ENCODE data around the gene GRM7. TPM values are rescaled to one million over a fixed set of nuclear protein-coding genes. Genes with fewer than 3 reads are reported as not detected.

The GRM7 gene
- total RNA-seq, 1 donor from 2014 or later = 9.9 TPM

DNA sequence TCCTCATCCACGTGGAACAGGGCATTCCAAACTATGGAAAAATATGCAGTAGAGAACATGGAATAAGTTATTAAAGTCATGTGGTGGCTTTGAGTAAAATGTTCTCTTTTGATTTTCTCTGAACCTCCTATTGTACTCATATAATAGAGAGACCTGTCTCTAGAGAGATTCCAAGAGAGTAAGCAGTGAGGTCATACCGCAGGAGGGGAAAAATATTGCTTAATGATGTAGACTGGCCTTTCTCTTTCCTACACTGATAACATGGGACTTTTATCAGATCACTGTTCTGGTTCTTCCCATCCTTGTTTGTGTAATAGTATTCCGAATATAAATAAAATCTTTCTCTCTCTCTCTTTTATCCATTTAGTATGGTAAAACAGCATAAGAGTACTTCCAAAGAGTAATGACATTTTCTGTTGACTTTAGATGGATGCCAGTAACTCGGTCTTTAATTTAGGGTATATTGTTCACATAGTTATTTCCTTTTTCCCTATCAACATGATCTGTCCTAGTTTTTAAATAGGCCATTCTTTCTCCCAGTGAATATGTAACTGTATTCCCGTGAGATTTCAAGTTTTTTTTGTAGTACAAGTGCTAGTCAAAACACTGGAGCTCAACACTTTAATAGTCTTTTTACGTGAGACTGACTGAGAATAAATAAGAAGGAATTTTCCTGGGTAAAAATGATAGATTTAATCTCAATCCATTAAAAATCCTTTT lies 826.7 kb downstream of the GRM7 start:
- no peak overlapping the region for H3K4me3 Mint-ChIP-seq
- TF ChIP-seq, protein P1, sequence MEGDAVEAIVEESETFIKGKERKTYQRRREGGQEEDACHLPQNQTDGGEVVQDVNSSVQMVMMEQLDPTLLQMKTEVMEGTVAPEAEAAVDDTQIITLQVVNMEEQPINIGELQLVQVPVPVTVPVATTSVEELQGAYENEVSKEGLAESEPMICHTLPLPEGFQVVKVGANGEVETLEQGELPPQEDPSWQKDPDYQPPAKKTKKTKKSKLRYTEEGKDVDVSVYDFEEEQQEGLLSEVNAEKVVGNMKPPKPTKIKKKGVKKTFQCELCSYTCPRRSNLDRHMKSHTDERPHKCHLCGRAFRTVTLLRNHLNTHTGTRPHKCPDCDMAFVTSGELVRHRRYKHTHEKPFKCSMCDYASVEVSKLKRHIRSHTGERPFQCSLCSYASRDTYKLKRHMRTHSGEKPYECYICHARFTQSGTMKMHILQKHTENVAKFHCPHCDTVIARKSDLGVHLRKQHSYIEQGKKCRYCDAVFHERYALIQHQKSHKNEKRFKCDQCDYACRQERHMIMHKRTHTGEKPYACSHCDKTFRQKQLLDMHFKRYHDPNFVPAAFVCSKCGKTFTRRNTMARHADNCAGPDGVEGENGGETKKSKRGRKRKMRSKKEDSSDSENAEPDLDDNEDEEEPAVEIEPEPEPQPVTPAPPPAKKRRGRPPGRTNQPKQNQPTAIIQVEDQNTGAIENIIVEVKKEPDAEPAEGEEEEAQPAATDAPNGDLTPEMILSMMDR (conservative IDR thresholded peaks at IDR 0.05) = no peak
- H3K27me3 Mint-ChIP-seq = no peaks in the 10 kb centered on the region
- no peak overlapping the region for H3K27ac Mint-ChIP-seq
- no peaks in the 10 kb centered on the region for H3K36me3 Mint-ChIP-seq
- no peak for DNase-seq (ENCODE audit: extremely low spot score, unreplicated experiment)
- peaks cover 5% of the 10 kb centered on the region for H3K4me1 Mint-ChIP-seq (ENCODE audit: unreplicated experiment)
- no peaks in the 10 kb centered on the region for H3K9me3 Mint-ChIP-seq

DNA sequence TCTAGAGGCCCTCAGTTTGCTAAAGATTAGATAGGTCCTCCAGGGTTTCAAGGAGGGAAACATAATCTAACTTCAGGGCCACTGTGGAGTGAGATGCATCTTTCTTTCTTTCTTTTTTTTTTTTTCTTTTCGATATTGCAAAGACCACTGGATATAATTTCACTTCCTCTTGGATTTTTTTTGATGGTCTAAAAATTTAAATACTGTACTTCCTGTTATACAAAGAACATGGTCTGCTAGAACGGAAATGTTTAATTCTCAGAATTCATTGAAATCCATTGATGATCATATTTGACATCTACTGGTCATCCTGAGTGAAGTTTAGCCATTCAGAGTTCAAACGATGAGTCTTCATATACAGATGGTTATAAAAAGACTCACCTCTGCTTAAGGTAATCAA lies 832.0 kb downstream of the GRM7 start:
- DNase-seq (ENCODE audit: extremely low spot score, unreplicated experiment) = no peak
- Mint-ChIP-seq H3K9me3 (no peaks in the 10 kb centered on the region), H3K27me3 (no peaks in the 10 kb centered on the region), H3K4me3 (no peak overlapping the region), H3K4me1 (ENCODE audit: unreplicated experiment) (peaks cover 8% of the 10 kb centered on the region), H3K36me3 (no peaks in the 10 kb centered on the region), H3K27ac (no peak overlapping the region)
- TF ChIP-seq, protein P1 (conservative IDR thresholded peaks at IDR 0.05) = no peak

DNA sequence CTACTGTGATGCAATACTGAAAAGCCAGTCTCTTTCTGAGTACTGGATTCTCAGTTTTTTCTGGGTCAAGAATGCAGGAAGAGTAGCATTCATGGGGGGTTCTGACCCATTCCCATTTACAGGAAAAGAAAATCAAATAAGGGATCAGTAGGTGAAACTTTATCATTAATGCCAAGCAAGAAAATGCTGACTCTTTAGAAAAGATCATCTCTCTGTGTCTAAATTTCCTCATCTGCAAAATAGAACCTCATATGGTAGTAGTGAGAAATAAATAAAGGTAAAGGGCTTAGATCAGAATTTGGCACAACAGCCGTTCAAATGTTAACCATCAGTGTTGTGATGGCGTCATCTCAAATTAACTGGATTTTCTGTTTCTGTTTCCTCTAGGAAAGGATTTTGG lies 833.1 kb downstream of the GRM7 start:
- H3K9me3 Mint-ChIP-seq = no peaks in the 10 kb centered on the region
- no peak overlapping the region for H3K27ac Mint-ChIP-seq
- no peak overlapping the region for H3K4me3 Mint-ChIP-seq
- no peak for DNase-seq (ENCODE audit: extremely low spot score, unreplicated experiment)
- H3K4me1 Mint-ChIP-seq (ENCODE audit: unreplicated experiment) = peaks cover 10% of the 10 kb centered on the region
- TF ChIP-seq, protein P1 (conservative IDR thresholded peaks at IDR 0.05) = no peak
- no peaks in the 10 kb centered on the region for H3K36me3 Mint-ChIP-seq
- no peaks in the 10 kb centered on the region for H3K27me3 Mint-ChIP-seq

DNA sequence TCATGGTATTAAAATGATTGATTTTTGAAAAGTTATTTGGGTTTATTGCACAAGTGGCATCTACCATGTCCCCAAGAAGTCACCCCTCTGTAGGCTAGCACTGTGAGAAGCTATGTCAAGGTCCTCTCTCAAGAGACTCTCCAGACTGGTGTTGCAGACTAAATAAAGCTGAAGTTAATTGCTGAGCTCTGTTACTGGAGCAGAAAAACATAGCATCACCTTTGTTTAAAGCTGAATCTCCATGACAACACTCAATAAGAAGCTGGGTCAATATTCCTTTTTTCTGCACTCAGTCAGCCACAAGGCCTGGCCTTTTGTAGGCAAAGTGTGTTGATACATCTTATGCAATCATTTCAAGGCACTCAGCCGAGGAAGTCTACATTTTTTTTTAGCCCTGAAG lies 834.1 kb downstream of the GRM7 start:
- Mint-ChIP-seq H3K27me3 (no peaks in the 10 kb centered on the region), H3K36me3 (no peaks in the 10 kb centered on the region), H3K27ac (no peak overlapping the region), H3K4me1 (ENCODE audit: unreplicated experiment) (peaks cover 6% of the 10 kb centered on the region), H3K9me3 (no peaks in the 10 kb centered on the region), H3K4me3 (no peak overlapping the region)
- TF ChIP-seq, protein P1 (conservative IDR thresholded peaks at IDR 0.05) = no peak
- DNase-seq (ENCODE audit: extremely low spot score, unreplicated experiment) = no peak

DNA sequence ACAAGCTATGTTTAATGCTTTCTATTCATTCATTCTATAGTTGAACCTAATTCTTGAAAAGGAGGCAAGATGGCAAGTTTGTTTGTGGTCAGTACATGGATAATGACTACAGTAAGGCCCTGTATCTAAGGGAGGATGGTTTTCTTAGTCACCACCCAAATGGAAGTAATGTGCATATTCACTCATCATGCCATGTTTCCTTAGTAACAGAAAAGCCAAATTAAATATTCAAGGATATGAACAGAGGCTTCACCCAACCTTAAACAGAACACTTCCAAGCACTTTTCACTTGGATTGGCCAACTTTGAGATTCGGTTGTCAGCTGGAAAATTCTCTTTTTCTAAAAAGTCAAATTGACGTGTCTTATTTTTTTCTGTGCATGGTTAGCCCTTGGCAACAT lies 835.4 kb downstream of the GRM7 start:
- Mint-ChIP-seq H3K9me3 (no peaks in the 10 kb centered on the region), H3K4me1 (ENCODE audit: unreplicated experiment) (peaks cover 10% of the 10 kb centered on the region), H3K36me3 (no peaks in the 10 kb centered on the region), H3K27me3 (no peaks in the 10 kb centered on the region), H3K4me3 (no peak overlapping the region), H3K27ac (no peak overlapping the region)
- DNase-seq (ENCODE audit: extremely low spot score, unreplicated experiment) = no peak
- TF ChIP-seq, protein P1 (conservative IDR thresholded peaks at IDR 0.05) = no peak
